Fibroblast of skin of left biceps (primary cell): Measurements from ENCODE around the gene KLHL21.
A peak's percentile ranks its signal among the peaks of the same experiment; 100 is the strongest.

Experiments used
- DNase-seq, 2 experiments: peaks; one replicate each; pipeline ENCODE4 v3.0.0-alpha.2; 2013; ENCODE audit warnings: low read depth in 2 of 2

KLHL21 gene

GRCh38 chr1:6554907-6555778 lies 47.5 kb downstream of the KLHL21 start, which contains the start of gene TAS1R1:
Gene TAS1R1 (plus strand): TSS chr1:6555307. CDS start chr1:6555374, 67 bp downstream.
- no peak for DNase-seq

DNA sequence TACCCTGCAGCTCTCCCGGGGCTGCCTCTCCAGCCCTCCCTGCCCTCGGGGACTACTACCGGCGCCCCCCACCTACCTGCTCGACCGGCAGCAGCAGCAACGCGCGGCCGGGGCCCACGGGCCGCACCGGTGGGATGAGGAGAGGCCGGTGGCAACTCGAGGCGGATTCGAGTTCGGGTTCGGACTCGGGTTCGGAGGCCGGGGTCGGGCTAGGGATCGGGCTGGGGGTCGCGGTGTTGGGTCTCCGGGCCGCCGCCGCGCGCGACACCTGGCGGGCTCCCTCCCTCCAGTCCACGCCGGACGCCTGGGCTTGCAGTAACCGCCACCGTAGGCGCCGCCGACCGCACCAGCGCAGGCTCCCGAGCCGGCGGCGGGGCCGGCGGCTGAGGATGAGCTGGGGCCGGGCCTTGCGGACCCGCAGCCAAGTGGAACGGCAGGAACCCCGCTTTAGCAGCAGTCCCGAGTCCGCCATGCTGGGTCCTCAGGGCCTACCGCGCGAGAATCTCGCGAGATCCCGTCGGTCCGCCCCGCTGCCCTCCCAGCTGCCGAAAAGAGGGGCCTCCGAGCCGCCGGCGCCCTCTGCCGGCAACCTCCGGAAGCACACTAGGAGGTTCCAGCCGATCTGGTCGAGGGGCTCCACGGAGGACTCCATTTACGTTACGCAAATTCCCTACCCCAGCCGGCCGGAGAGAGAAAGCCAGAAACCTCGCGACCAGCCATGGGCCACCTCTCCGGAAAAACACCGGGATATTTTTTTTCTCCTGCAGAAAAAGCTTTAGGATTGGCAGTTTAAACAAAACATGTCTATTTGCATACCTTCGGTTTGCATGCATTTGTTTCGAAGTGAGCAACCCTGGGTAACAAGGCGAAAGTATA lies 48.4 kb downstream of the KLHL21 start, which contains the start of gene NOL9:
NOL9 (minus strand) TSS at position 483 of the 876 bp plus-strand sequence; CDS start at position 472, 11 bp downstream.
- peak; percentile 68 to 71 for DNase-seq

DNA sequence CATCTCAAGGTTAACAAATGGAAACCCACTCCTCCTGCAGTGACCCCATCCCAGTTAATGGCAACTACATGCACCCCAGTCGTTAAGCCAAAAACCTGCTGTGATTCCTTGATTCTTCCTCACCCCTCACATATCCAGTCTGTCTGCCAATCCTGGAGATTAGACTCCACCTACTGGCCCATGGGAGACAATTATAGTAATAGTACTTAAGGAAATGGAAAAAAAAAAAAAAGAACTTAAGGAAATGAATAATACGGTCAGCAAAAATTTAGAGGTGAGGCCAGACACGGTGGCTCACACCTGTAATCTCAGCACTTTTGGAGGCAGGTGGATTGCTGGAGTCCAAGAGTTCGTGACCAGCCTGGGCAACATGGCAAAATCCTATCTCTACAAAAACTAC lies 55.4 kb downstream of the KLHL21 start:
- no peak for DNase-seq

DNA sequence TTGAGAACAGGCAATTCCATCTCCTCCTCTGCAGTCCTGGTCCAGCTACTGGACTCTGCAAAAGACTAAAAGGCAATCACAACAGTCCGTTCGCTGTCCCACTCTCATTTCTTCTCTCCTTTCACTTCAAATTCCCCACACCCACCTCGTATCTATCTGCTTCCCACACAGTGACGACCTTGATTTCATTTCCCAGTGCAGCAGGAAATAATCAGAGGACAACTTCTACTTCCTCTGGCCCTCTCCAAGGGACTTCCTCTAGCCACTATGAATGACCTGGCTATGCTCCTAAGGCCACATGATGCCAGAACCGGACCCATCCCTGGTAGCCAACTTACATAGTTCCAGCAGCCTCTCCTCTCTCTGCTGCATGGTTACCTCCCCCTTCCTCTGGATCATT lies 56.3 kb downstream of the KLHL21 start:
- no peak for DNase-seq

DNA sequence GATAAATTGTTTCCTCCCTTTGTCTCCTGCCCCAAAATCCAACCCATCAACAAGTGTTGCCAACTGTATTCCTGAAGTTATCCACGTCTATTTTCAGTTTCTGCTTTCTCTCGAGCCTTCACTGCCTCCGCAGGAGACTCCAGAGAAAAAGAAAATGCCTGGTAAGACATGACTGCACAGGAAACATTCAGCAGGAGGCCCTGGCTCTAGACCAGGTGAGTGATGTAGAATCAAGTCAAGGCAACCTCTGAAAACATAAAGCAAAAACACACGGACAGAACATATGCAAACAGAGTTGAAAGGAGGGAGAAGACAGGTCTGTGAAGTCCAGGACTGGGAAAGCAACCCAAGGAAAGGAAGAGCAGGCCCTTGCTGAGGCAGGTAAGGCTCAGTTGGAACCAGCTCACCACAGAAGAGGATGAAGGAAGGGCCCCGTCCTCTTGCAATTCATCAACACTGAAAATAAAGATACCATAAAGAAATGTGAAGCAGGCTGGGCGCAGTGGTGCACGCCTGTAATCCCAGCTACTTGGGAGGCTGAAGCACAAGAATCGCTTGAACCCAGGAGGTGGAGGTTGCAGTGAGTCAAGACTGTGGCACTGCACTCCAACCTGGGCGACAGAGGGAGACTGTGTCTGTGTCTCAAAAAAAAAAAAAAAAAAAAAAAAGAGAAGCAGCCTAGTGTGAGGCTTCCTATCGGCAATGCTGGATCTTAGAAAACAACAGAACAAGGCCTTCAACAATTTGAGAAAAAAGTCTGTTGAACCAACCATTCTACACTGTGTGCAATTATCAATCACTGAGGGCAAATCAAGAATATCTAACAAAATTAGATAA lies 57.2 kb downstream of the KLHL21 start:
- DNase-seq: no peak

DNA sequence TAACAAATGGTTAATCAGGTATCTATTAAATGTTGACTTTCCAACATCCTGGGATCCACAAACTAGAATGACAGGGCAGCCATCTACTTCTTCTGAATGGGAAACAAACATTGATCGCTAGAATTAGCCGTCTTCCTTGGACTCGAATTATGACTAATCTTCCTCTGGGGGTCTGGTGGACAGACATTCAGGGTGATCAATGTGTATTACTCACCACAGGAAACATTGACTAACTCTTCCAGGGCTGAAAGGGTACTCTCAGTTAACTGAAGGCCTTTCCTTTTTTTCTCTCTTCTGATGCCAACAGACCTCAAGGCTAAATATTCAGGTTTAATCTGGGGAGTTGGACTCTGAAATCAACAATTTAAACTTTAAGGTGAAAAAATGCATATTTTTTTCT lies 57.8 kb downstream of the KLHL21 start:
- peak in 1 of 2 experiments; percentile 15 for DNase-seq
